ENCODE measurements around the gene CCDC194.
A peak's percentile ranks its signal among the peaks of the same experiment; 100 is the strongest.

The CCDC194 gene

GRCh38 chr19:17352608-17353280 lies 41.3 kb downstream of the CCDC194 start:
- no peaks in the 10 kb centered on the region for H3K36me3 ChIP-seq (replicated peaks)
- no peak for DNase-seq
- in situ Hi-C loops (cut with HindIII; ENCODE audit: low pct_ligation_motif_present, low sequenced_read_pairs) = no loop called here
- H3K27ac ChIP-seq = no peak overlapping the region
- no peak overlapping the region for H3K4me3 ChIP-seq (ENCODE audit: low read depth, low read length)
- no peaks in the 10 kb centered on the region for H3K27me3 ChIP-seq (replicated peaks)
- no peak for TF ChIP-seq CTCF (IDR thresholded peaks at IDR 0.05; ENCODE audit: low read depth, low read length, missing control alignments)

- Histone ChIP-seq H3K4me3 (ENCODE audit: low read depth, low read length) (no peak overlapping the region), H3K36me3 (replicated peaks) (no peaks in the 10 kb centered on the region), H3K27me3 (replicated peaks) (no peaks in the 10 kb centered on the region), H3K27ac (no peak overlapping the region)
- DNase-seq = no peak
- TF ChIP-seq CTCF (IDR thresholded peaks at IDR 0.05; ENCODE audit: low read depth, low read length, missing control alignments) = no peak
- in situ Hi-C loops (cut with HindIII; ENCODE audit: low pct_ligation_motif_present, low sequenced_read_pairs) = no loop called here
Measured at GRCh38 chr19:17351815-17352435, 42.1 kb downstream of the CCDC194 start.

GRCh38 chr19:17348700-17349099 lies 45.3 kb downstream of the CCDC194 start:
- H3K36me3 ChIP-seq (replicated peaks) = no peaks in the 10 kb centered on the region
- peak overlapping the region; percentile 17 for H3K4me3 ChIP-seq (ENCODE audit: low read depth, low read length)
- in situ Hi-C loops (cut with HindIII; ENCODE audit: low pct_ligation_motif_present, low sequenced_read_pairs) = no loop called here
- no peaks in the 10 kb centered on the region for H3K27me3 ChIP-seq (replicated peaks)
- no peak for TF ChIP-seq CTCF (IDR thresholded peaks at IDR 0.05; ENCODE audit: low read depth, low read length, missing control alignments)
- peak; percentile 37 for DNase-seq
- no peak overlapping the region for H3K27ac ChIP-seq

- no peaks in the 10 kb centered on the region for H3K36me3 ChIP-seq (replicated peaks)
- H3K27me3 ChIP-seq (replicated peaks) = no peaks in the 10 kb centered on the region
- H3K4me3 ChIP-seq (ENCODE audit: low read depth, low read length) = no peak overlapping the region
- no peak for TF ChIP-seq CTCF (IDR thresholded peaks at IDR 0.05; ENCODE audit: low read depth, low read length, missing control alignments)
- in situ Hi-C loops (cut with HindIII; ENCODE audit: low pct_ligation_motif_present, low sequenced_read_pairs) = no loop called here
- no peak for DNase-seq
- no peak overlapping the region for H3K27ac ChIP-seq
Measured at GRCh38 chr19:17347877-17348276, 46.1 kb downstream of the CCDC194 start.

GRCh38 chr19:17347361-17347760 lies 46.6 kb downstream of the CCDC194 start:
- no peak overlapping the region for H3K27ac ChIP-seq
- no peak for TF ChIP-seq CTCF (IDR thresholded peaks at IDR 0.05; ENCODE audit: low read depth, low read length, missing control alignments)
- no peak for DNase-seq
- in situ Hi-C loops (cut with HindIII; ENCODE audit: low pct_ligation_motif_present, low sequenced_read_pairs) = no loop called here
- no peaks in the 10 kb centered on the region for H3K27me3 ChIP-seq (replicated peaks)
- no peak overlapping the region for H3K4me3 ChIP-seq (ENCODE audit: low read depth, low read length)
- no peaks in the 10 kb centered on the region for H3K36me3 ChIP-seq (replicated peaks)
